TTC549 (cell line): ENCODE data around the gene AGO1.
"Not testable (repeated sequence)": the region's sequence is repeated elsewhere in the genome, so short reads cannot be mapped to it uniquely, and the experiment has no call there.

Source experiments
- FAIRE-seq: peaks from 2 replicates; lab custom pipeline; 2012; peaks lifted over from hg19 to GRCh38; lab: Jason Lieb, UNC

Gene AGO1

GRCh38 chr1:35972631-35973030 is 89.6 kb downstream of the AGO1 start:
- FAIRE-seq = not testable (repeated sequence)

- FAIRE-seq = no peak
Observed at GRCh38 chr1:35980090-35980489, 97.1 kb downstream of the AGO1 start.
